A549 (cell line): Measurements from ENCODE around the gene PLEKHA4. TPM values are rescaled to one million over a fixed set of nuclear protein-coding genes. Genes with fewer than 3 reads are reported as not detected.

Source experiments
- ATAC-seq, 2 experiments: fragments of 200-7000 bp in 1 of 2; fragments of >200 bp in 1 of 2; cut with Nextera tagmentation in 1 of 2; cut with Tn5 transposase in 1 of 2; 3 replicates each; pipeline versions ENCODE4 v1.8.0 to v1.9.1; 2018 to 2020; ENCODE audit warnings: mild to moderate bottlenecking in 1 of 2, moderate library complexity in 1 of 2
- CTCF ChIA-PET: fragments of 300-600 bp; sonication (Branson Sonifier 250); formaldehyde crosslinking; extraction: SDS; loops from one replicate; lab custom pipeline; 2021; ENCODE audit warnings: antibody characterized with exemption, inconsistent platforms; lab: Yijun Ruan, JAX
- POLR2A ChIA-PET: fragments of 350-600 bp; formaldehyde crosslinking; extraction: SDS; loops from one replicate; lab custom pipeline; 2021; ENCODE audit warnings: antibody characterized with exemption, inconsistent platforms; lab: Yijun Ruan, JAX
- DNase-seq, 2 experiments: peaks; one replicate each; pipeline versions ENCODE4 v3.0.0 to v3.0.0-alpha.2; 2011 to 2016; ENCODE audit warnings: low read depth in 1 of 2, low spot score in 1 of 2
- FAIRE-seq: peaks from 2 replicates; lab custom pipeline; 2011; peaks lifted over from hg19 to GRCh38; lab: Jason Lieb, UNC
- H3K27ac ChIP-seq, 2 experiments: fragments of >200 bp; sonication (Bioruptor Twin); formaldehyde crosslinking; 3 replicates each; pipeline ENCODE4 v1.5.1; 2016 to 2017
- H3K4me1 ChIP-seq: fragments of >200 bp; sonication (Bioruptor Twin); formaldehyde crosslinking; 3 replicates; pipeline ENCODE4 v1.6.1; 2016
- H3K4me2 ChIP-seq: fragments of >200 bp; sonication (Bioruptor Twin); formaldehyde crosslinking; 3 replicates; pipeline ENCODE4 v1.6.1; 2016
- H3K4me3 ChIP-seq: fragments of >200 bp; sonication (Bioruptor Twin); formaldehyde crosslinking; 3 replicates; pipeline ENCODE4 v1.5.1; 2016
- H3K9me3 ChIP-seq: fragments of >200 bp; sonication (Bioruptor Twin); formaldehyde crosslinking; 3 replicates; pipeline ENCODE4 v1.6.1; 2016
- BHLHE40 ChIP-seq: IDR thresholded peaks from 2 replicates; pipeline ENCODE4 v1.6.1; 2012; ENCODE audit warnings: low read depth, low read length, inconsistent platforms
- CHD2 ChIP-seq: fragments of 150-350 bp; IDR thresholded peaks from 2 replicates; pipeline ENCODE4 v1.6.1; 2014; ENCODE audit warnings: low read length; ENCODE audit not compliant: partially characterized antibody
- EHF ChIP-seq: fragments of 250-450 bp; sonication (Bioruptor Pico); IDR thresholded peaks from 2 replicates; pipeline ENCODE4 v1.5.0; 2020; ENCODE audit warnings: mild to moderate bottlenecking
- EHMT2 ChIP-seq: fragments of 200-600 bp; sonication (generic); IDR thresholded peaks from 2 replicates; pipeline ENCODE4 v1.6.1; 2016; ENCODE audit warnings: antibody characterized with exemption, low read depth, mild to moderate bottlenecking, moderate library complexity
- FOSB ChIP-seq: fragments of 250-450 bp; sonication (Bioruptor Pico); IDR thresholded peaks from 2 replicates; pipeline ENCODE4 v1.5.0; 2020; ENCODE audit warnings: mild to moderate bottlenecking, moderate library complexity
- HES2 ChIP-seq: fragments of >200 bp; sonication (Bioruptor Twin); formaldehyde crosslinking; IDR thresholded peaks from 2 replicates; pipeline ENCODE4 v1.6.1; 2016
- HOXA7 ChIP-seq: fragments of 250-450 bp; sonication (Bioruptor Pico); IDR thresholded peaks from 2 replicates; pipeline ENCODE4 v1.5.0; 2020; ENCODE audit warnings: mild to moderate bottlenecking, moderate library complexity
- HOXB13 ChIP-seq: fragments of 250-450 bp; sonication (Bioruptor Pico); IDR thresholded peaks from 2 replicates; pipeline ENCODE4 v1.5.0; 2020; ENCODE audit warnings: low read depth, mild to moderate bottlenecking, moderate library complexity
- HOXB5 ChIP-seq: fragments of 250-450 bp; sonication (Bioruptor Pico); IDR thresholded peaks from 2 replicates; pipeline ENCODE4 v1.5.0; 2020; ENCODE audit warnings: mild to moderate bottlenecking, moderate library complexity
- JUNB ChIP-seq: fragments of >200 bp; sonication (Bioruptor Twin); formaldehyde crosslinking; IDR thresholded peaks from 2 replicates; pipeline ENCODE4 v1.6.1; 2016
- MYC ChIP-seq: IDR thresholded peaks from 2 replicates; pipeline ENCODE4 v1.6.1; 2012; ENCODE audit warnings: mild to moderate bottlenecking, inconsistent platforms, low read length, improper control_type of control experiment, borderline replicate concordance
- PHF8 ChIP-seq: fragments of 200-600 bp; sonication (generic); IDR thresholded peaks from 2 replicates; pipeline ENCODE4 v1.6.1; 2016; ENCODE audit warnings: low read depth, mild to moderate bottlenecking, antibody characterized with exemption, moderate library complexity, borderline replicate concordance
- POLR2AphosphoS2 ChIP-seq: conservative IDR thresholded peaks from 2 replicates; pipeline ENCODE4 v1.6.1; 2012; ENCODE audit warnings: low read length, improper control_type of control experiment, inconsistent platforms
- RAD21 ChIP-seq, 2 experiments: fragments of >200 bp in 1 of 2; sonication (Bioruptor Twin) in 1 of 2; formaldehyde crosslinking in 1 of 2; IDR thresholded peaks in 1 of 2; conservative IDR thresholded peaks in 1 of 2; 2 replicates in 1 of 2; 3 replicates in 1 of 2; pipeline ENCODE4 v1.6.1; 2012 to 2018; ENCODE audit warnings: inconsistent platforms in 1 of 2
- RCOR1 ChIP-seq: fragments of 150-350 bp; IDR thresholded peaks from 2 replicates; pipeline ENCODE4 v1.6.1; 2014; ENCODE audit warnings: antibody characterized with exemption, low read length, low read depth
- RFX5 ChIP-seq: fragments of 450-650 bp; IDR thresholded peaks from 2 replicates; pipeline ENCODE4 v1.7.1; 2014; ENCODE audit warnings: antibody characterized with exemption, mild to moderate bottlenecking, moderate library complexity
- RNF2 ChIP-seq: fragments of 200-600 bp; sonication (generic); IDR thresholded peaks from 2 replicates; pipeline ENCODE4 v1.6.1; 2016; ENCODE audit warnings: low read depth, mild to moderate bottlenecking, antibody characterized with exemption, moderate library complexity, borderline replicate concordance
- TFCP2L1 ChIP-seq: fragments of 250-450 bp; sonication (Bioruptor Pico); IDR thresholded peaks from 2 replicates; pipeline ENCODE4 v1.5.0; 2021; ENCODE audit warnings: mild to moderate bottlenecking
- ZC3H11A ChIP-seq: fragments of 450-650 bp; IDR thresholded peaks from 2 replicates; pipeline ENCODE4 v1.6.1; 2014; ENCODE audit warnings: antibody characterized with exemption, mild to moderate bottlenecking
- ZFP36 ChIP-seq: fragments of 450-650 bp; IDR thresholded peaks from 2 replicates; pipeline ENCODE4 v1.6.1; 2014; ENCODE audit warnings: borderline replicate concordance; ENCODE audit not compliant: partially characterized antibody
- ZNF302 ChIP-seq: fragments of 250-450 bp; sonication (Bioruptor Pico); IDR thresholded peaks from 2 replicates; pipeline ENCODE4 v1.9.0; 2021; ENCODE audit warnings: inconsistent platforms, mild to moderate bottlenecking, moderate library complexity
- WGBS: methylation state at CpG from one replicate; pipeline ENCODE4 v1.1.6; 2017; ENCODE audit errors: missing lambda C conversion rate; 5-methylcytosine and 5-hydroxymethylcytosine counted together
- polyA plus RNA-seq, 4 experiments: library from polyadenylated mRNA; depleted of rRNA in 3 of 4; stranded (reverse); fragments of >200 nt; fragmentation: RNase III in 1 of 4; extraction: RNeasy Plus Mini Kit Qiagen cat#74134 plus additional on column Dnase treatment in 1 of 4; gene quantifications; 2 replicates in 3 of 4; 3 replicates in 1 of 4; pipeline ENCODE4 v1.2.3, GENCODE V29; 2011 to 2017
- TF ChIP-seq, protein P1 (sequence below): fragments of 150-350 bp; IDR thresholded peaks from 2 replicates; pipeline ENCODE4 v1.6.1; 2014; ENCODE audit warnings: low read depth, mild to moderate bottlenecking, low read length
- TF ChIP-seq, protein P2 (sequence below): fragments of 450-650 bp; IDR thresholded peaks from 2 replicates; pipeline ENCODE4 v1.6.1; 2014; ENCODE audit warnings: antibody characterized with exemption

PLEKHA4 gene
- polyA plus RNA-seq, 2 of the 4 experiments (the other 2 are of a cell fraction): 0.34 to 0.46 TPM

DNA sequence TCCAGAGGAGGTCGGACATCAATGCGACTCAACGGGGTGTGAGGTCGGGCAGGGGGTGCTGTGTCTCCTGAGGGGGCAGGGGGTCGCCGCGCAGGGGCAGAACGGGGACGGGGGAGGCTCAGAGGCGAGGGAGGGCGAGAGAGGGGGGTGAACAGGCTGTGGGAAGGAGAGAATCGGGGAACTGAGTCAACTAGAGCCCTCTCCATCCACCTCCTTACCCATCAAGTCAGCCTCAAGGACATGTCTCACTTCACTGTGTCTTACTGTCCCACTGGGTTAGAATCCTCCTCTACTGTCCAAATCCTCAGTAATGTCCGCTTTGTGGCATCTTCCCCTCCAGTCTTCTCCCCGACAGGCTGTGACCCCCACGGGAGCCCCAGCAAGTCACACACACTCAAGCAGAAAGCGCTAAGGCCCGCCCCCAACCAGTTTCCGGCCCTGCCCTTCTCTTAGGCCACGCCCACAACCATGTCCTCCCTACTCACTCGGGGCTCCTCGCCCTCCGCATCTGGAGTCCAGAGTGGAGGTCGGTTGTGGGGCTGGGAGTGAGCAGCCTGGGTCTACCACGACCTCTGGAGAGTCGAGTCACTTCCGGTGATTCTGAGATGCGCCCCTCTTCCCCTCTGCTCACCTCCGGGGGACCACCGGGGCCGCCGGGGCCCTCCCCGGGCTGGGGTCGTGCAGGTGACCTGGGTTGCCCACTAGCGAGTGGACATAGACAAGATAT is 9.3 kb downstream of the PLEKHA4 start:
- Histone ChIP-seq H3K4me3 (no peak overlapping the region), H3K27ac (no peak overlapping the region)
- 69% methylated on average over 27 of the region's 34 CpGs for WGBS
- TF ChIP-seq HOXB13 (CRISPR knock-in tag) (no peak), HOXA7 (CRISPR knock-in tag) (no peak), PHF8 (no peak), RNF2 (no peak), HOXB5 (no peak)
- TF ChIP-seq, all 56 proteins: peak for 0
- Histone ChIP-seq H3K4me1 (no peaks in the 10 kb centered on the region), H3K9me3 (no peaks in the 10 kb centered on the region), H3K4me2 (no peak overlapping the region)
- CTCF ChIA-PET: interaction anchor here (1.2 to 24.1 kb wide), 4 partner anchors 13 to 70 kb away, joined by 3 to 927 read pairs (median 70); partner anchors contain the start of gene PPP1R15A
- no peak for DNase-seq
- ATAC-seq: peak; percentile 22 to 58; a peak in 4 of 6 replicates
- POLR2A ChIA-PET: interaction anchor here (0.5 kb wide), 1 partner anchor 83 kb away, joined by 3 read pairs; no protein-coding TSS in a partner anchor
- no peak for FAIRE-seq

DNA sequence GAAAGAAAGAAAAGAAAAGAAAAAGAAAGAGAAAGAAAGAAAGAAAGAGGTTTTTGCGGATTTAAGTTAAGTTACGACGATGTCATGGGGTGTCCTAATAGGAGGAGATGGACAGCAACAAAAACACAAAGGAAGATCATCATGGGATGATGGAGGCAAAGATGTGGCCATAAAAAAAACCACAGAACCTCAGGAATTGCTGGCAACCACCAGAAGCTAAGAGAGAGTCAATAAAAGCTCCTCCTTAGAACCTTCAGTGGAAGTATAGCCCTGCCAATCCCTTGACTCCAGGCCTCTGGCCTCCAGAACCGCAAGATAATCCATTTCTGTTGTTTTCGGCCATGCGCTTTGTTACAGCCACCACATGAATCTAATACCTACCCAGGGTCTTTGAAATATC is 11.5 kb downstream of the PLEKHA4 start:
- ATAC-seq: no peak
- H3K4me2 ChIP-seq: no peak overlapping the region
- DNase-seq: no peak
- no peak for FAIRE-seq
- H3K4me3 ChIP-seq: no peak overlapping the region
- ChIA-PET CTCF (interaction anchor here (0.6 to 24.1 kb wide), 5 partner anchors 8 to 77 kb away, joined by 3 to 927 read pairs (median 4); partner anchors contain the start of gene HSD17B14), POLR2A (interaction anchor here (0.6 kb wide), 1 partner anchor 482 kb away, joined by 3 read pairs; no protein-coding TSS in a partner anchor)
- H3K27ac ChIP-seq: no peak overlapping the region
- WGBS: 93% methylated on average over 6 of the region's 6 CpGs
- H3K9me3 ChIP-seq: no peaks in the 10 kb centered on the region
- no peak for TF ChIP-seq TFCP2L1 (CRISPR knock-in tag)
- no peaks in the 10 kb centered on the region for H3K4me1 ChIP-seq

DNA sequence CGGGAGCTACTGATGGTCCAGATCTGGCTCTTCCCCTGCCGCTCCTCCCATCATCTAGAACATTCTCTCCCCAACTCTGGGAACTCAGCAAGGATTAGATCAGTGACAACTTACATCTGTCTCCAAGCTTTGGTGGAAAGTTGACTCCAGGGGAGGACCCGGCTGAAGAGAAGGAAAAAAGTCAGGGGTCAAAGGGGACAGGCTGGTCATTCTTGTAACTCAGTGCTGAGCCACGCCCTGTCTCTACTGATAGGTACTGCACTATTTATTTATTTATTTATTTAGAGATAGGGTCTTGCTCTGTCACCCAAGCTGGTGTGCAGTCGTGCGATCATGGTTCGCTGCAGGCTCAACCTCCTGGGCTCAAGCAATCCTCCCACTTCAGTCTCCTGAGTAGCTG is 14.3 kb downstream of the PLEKHA4 start:
- Histone ChIP-seq H3K4me3 (no peak overlapping the region), H3K9me3 (no peaks in the 10 kb centered on the region), H3K27ac (no peak overlapping the region), H3K4me1 (no peaks in the 10 kb centered on the region), H3K4me2 (no peak overlapping the region)
- CTCF ChIA-PET: interaction anchor here (1.3 to 24.1 kb wide), 5 partner anchors 11 to 208 kb away, joined by 3 to 927 read pairs (median 5); partner anchors contain the start of gene CA11
- POLR2A ChIA-PET: no interaction called here
- TF ChIP-seq HOXA7 (CRISPR knock-in tag) (no peak), EHMT2 (no peak), HOXB13 (CRISPR knock-in tag) (no peak), EHF (CRISPR knock-in tag) (no peak), FOSB (CRISPR knock-in tag) (no peak), POLR2AphosphoS2 (no peak), ZC3H11A (no peak), BHLHE40 (no peak), RCOR1 (no peak), CHD2 (no peak), ZNF302 (CRISPR knock-in tag) (no peak), MYC (no peak), JUNB (no peak), ZFP36 (no peak), RAD21 (conservative IDR thresholded peaks at IDR 0.05 in 1 of 2, IDR thresholded peaks at IDR 0.05 in 1 of 2) (no peak), TFCP2L1 (CRISPR knock-in tag) (no peak), HES2 (no peak), RFX5 (no peak)
- TF ChIP-seq, protein P1, sequence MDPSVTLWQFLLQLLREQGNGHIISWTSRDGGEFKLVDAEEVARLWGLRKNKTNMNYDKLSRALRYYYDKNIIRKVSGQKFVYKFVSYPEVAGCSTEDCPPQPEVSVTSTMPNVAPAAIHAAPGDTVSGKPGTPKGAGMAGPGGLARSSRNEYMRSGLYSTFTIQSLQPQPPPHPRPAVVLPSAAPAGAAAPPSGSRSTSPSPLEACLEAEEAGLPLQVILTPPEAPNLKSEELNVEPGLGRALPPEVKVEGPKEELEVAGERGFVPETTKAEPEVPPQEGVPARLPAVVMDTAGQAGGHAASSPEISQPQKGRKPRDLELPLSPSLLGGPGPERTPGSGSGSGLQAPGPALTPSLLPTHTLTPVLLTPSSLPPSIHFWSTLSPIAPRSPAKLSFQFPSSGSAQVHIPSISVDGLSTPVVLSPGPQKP: no peak
- TF ChIP-seq, protein P2, sequence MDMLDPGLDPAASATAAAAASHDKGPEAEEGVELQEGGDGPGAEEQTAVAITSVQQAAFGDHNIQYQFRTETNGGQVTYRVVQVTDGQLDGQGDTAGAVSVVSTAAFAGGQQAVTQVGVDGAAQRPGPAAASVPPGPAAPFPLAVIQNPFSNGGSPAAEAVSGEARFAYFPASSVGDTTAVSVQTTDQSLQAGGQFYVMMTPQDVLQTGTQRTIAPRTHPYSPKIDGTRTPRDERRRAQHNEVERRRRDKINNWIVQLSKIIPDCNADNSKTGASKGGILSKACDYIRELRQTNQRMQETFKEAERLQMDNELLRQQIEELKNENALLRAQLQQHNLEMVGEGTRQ: no peak
- FAIRE-seq (no peak), DNase-seq (no peak), ATAC-seq (no peak)
- WGBS: 86% methylated on average over 7 of the region's 7 CpGs
